HG02852 (cell line): Measurements from ENCODE around the gene NRSN2.
"Not testable (repeated sequence)": the region's sequence is repeated elsewhere in the genome, so short reads cannot be mapped to it uniquely, and the experiment has no call there.

Source experiments
- ATAC-seq: cut with Tn5 transposase; IDR thresholded peaks from one replicate; pipeline ENCODE4 v1.9.1; 2021; ENCODE audit warnings: mild to moderate bottlenecking, moderate library complexity; ENCODE audit not compliant: unreplicated experiment

The NRSN2 gene

GRCh38 chr20:325045-325888, 21.6 kb upstream of the NRSN2 start, which contains the start of gene SOX12:
TSS of gene SOX12 (plus strand) at chr20:325552. CDS start at chr20:325925, 373 bp downstream.
- ATAC-seq, result peak; percentile 68

GRCh38 chr20:325889-326644, 20.8 kb upstream of the NRSN2 start:
- peak; percentile 5 for ATAC-seq

GRCh38 chr20:326645-327185, 20.2 kb upstream of the NRSN2 start:
- no peak for ATAC-seq

- peak; percentile 17 for ATAC-seq
These were observed 19.5 kb upstream of the NRSN2 start for GRCh38 chr20:327186-328026.

GRCh38 chr20:328027-328974, 18.6 kb upstream of the NRSN2 start:
- no peak for ATAC-seq

- ATAC-seq, result no peak
These were observed 17.8 kb upstream of the NRSN2 start for GRCh38 chr20:328975-329695.

- ATAC-seq, result no peak
These were observed 17.1 kb upstream of the NRSN2 start for GRCh38 chr20:329851-330232.

GRCh38 chr20:330233-331149, 16.4 kb upstream of the NRSN2 start:
- ATAC-seq, result peak; percentile 28

GRCh38 chr20:334578-334977, 12.3 kb upstream of the NRSN2 start:
- ATAC-seq, result no peak

- ATAC-seq, result not testable (repeated sequence)
These were observed 10.9 kb upstream of the NRSN2 start for GRCh38 chr20:336040-336439.

- ATAC-seq, result no peak
These were observed 5.2 kb upstream of the NRSN2 start for GRCh38 chr20:341682-342081.

- no peak for ATAC-seq
These were observed 3.8 kb upstream of the NRSN2 start for GRCh38 chr20:343107-343506.

- no peak for ATAC-seq
These were observed 775 bp upstream of the NRSN2 start for GRCh38 chr20:346033-346639.

GRCh38 chr20:347317-347639, 367 bp downstream of the NRSN2 start:
- peak; percentile 3 for ATAC-seq

- peak; percentile 79 for ATAC-seq
These were observed 951 bp downstream of the NRSN2 start for GRCh38 chr20:347640-348484.

GRCh38 chr20:348972-349841, 2.3 kb downstream of the NRSN2 start:
- no peak for ATAC-seq
